HepG2 (cell line): Measurements from ENCODE around the gene PRR35. TPM values are rescaled to one million over a fixed set of nuclear protein-coding genes. Genes with fewer than 3 reads are reported as not detected.

Experiments used
- ARID4A ChIP-seq: sonication (generic); formaldehyde crosslinking; IDR thresholded peaks from 2 replicates; pipeline ENCODE4 v1.5.0; 2020; ENCODE audit warnings: mild to moderate bottlenecking, missing genetic modification reagents, borderline replicate concordance
- BCL6 ChIP-seq: IDR thresholded peaks from 2 replicates; pipeline ENCODE4 v1.6.1; 2016; ENCODE audit warnings: missing genetic modification reagents, missing compliant biosample characterization
- BRD4 ChIP-seq: sonication (generic); formaldehyde crosslinking; IDR thresholded peaks from 2 replicates; pipeline ENCODE4 v1.4.0; 2020; ENCODE audit warnings: missing genetic modification reagents
- CSRNP1 ChIP-seq: sonication (generic); formaldehyde crosslinking; IDR thresholded peaks from 2 replicates; pipeline ENCODE4 v1.8.1; 2023; ENCODE audit warnings: mild to moderate bottlenecking, missing genetic modification reagents
- NFE2 ChIP-seq: sonication (generic); formaldehyde crosslinking; IDR thresholded peaks from 2 replicates; pipeline ENCODE4 v1.4.0; 2020; ENCODE audit warnings: missing genetic modification reagents
- NONO ChIP-seq, 2 experiments: fragments of 450-650 bp in 1 of 2; sonication (generic) in 1 of 2; formaldehyde crosslinking in 1 of 2; IDR thresholded peaks in 1 of 2; conservative IDR thresholded peaks in 1 of 2; 2 replicates each; pipeline versions ENCODE4 v1.6.1 to v1.8.0; 2017 to 2022; ENCODE audit warnings: mild to moderate bottlenecking in 1 of 2, missing genetic modification reagents in 1 of 2, moderate library complexity in 1 of 2
- PAWR ChIP-seq: sonication (generic); formaldehyde crosslinking; IDR thresholded peaks from 2 replicates; pipeline ENCODE4 v1.4.0; 2020; ENCODE audit warnings: missing genetic modification reagents, mild to moderate bottlenecking, borderline replicate concordance
- RXRB ChIP-seq: IDR thresholded peaks from 2 replicates; pipeline ENCODE4 v1.6.1; 2016; ENCODE audit warnings: borderline replicate concordance, missing genetic modification reagents, missing compliant biosample characterization
- TBL1XR1 ChIP-seq: fragments of 150-350 bp; IDR thresholded peaks from 2 replicates; pipeline ENCODE4 v1.6.1; 2014; ENCODE audit warnings: borderline replicate concordance, low read length; ENCODE audit not compliant: partially characterized antibody
- TCF7L2 ChIP-seq: IDR thresholded peaks from 2 replicates; pipeline ENCODE4 v1.6.1; 2011; ENCODE audit warnings: mild to moderate bottlenecking, low read depth, low read length, moderate library complexity
- TEF ChIP-seq: sonication (generic); formaldehyde crosslinking; IDR thresholded peaks from 2 replicates; pipeline ENCODE4 v1.5.0; 2020; ENCODE audit warnings: missing genetic modification reagents
- THRA ChIP-seq: sonication (generic); formaldehyde crosslinking; IDR thresholded peaks from 2 replicates; pipeline ENCODE4 v1.4.0; 2020; ENCODE audit warnings: missing genetic modification reagents, borderline replicate concordance
- ZNF260 ChIP-seq: sonication (generic); formaldehyde crosslinking; IDR thresholded peaks from 2 replicates; pipeline ENCODE4 v1.4.0; 2020; ENCODE audit warnings: missing genetic modification reagents, low read depth, mild to moderate bottlenecking, borderline replicate concordance
- ZNF451 ChIP-seq: sonication (generic); formaldehyde crosslinking; IDR thresholded peaks from 2 replicates; pipeline ENCODE4 v1.5.0; 2020; ENCODE audit warnings: mild to moderate bottlenecking, missing genetic modification reagents
- polyA plus RNA-seq, 8 experiments: library from polyadenylated mRNA; depleted of rRNA in 3 of 8; stranded (reverse) in 7 of 8; unstranded in 1 of 8; fragments of >200 nt; fragmentation: Illumina TruSeq in 4 of 8; extraction: Trizol in 4 of 8; gene quantifications; 2 replicates each; pipeline versions ENCODE4 v1.2.1 to v1.2.3, GENCODE V29; 2011 to 2016; ENCODE audit warnings: low read depth in 4 of 8, missing spikeins in 1 of 8, mixed read lengths in 1 of 8; ENCODE audit not compliant: insufficient read depth in 1 of 8
- total RNA-seq, 5 experiments: library from RNA; depleted of rRNA; stranded (reverse); fragments of >200 nt; fragmentation: Illumina TruSeq; extraction: Trizol; gene quantifications; 2 replicates each; pipeline ENCODE4 v1.2.3, GENCODE V29; 2016; ENCODE audit warnings: low read depth in 1 of 5
- TF ChIP-seq, protein P1 (sequence below): sonication (generic); formaldehyde crosslinking; conservative IDR thresholded peaks from 2 replicates; pipeline ENCODE4 v1.5.0; 2020; ENCODE audit warnings: missing genetic modification reagents
- TF ChIP-seq, protein P2 (sequence below): sonication (generic); formaldehyde crosslinking; IDR thresholded peaks from 2 replicates; pipeline ENCODE4 v1.4.0; 2020; ENCODE audit warnings: missing genetic modification reagents

The PRR35 gene
- total and polyA plus RNA-seq, 2 of the 13 experiments (the other 11 are each of a cell fraction or from before 2014, with no cell fraction given) = 0.07 to 0.16 TPM

DNA sequence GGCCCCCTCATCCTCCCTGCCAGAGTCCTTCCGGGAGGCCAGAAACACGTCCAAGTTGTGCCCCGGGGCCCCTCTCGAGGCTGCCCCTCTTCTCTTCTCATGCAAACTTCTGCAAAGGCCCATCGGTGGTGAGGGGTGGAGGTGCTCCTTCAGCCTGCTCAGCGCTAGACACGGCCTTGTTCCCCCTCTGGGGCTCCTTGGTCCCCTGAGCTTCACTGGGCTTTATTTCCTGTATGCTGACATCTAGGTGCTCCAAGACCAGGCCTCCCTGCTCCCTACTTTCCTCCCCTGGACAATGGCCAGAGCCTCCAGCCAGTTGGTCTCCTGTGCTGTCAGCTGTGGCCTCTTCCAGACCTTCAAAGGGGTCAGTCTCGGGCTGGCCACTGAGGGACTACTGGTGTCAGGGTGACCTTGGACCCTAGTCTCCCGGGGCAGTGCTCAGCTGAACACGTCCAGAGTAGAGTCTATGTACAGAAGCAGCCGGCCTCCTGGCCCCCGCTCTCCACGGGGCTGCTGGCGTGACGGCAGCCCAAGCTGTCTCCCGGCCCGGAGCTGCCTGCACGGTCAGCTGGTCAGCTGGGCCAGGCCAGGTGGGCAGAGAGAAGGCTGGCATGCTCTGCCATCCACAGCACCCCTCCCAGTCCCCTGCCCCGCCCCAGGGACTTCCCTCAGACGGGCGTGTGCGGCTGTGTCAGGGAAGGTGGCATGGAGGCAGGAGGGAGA lies 1.7 kb upstream of the PRR35 start (continued):
- TF ChIP-seq THRA (CRISPR knock-in tag) (peak; percentile 88; the same call in 1 of the 2 replicates), ZNF451 (CRISPR knock-in tag) (no peak), NONO (IDR thresholded peaks at IDR 0.05) (no peak), NONO (CRISPR knock-in tag; conservative IDR thresholded peaks at IDR 0.05) (peak; percentile 82; the same call in 1 of the 2 replicates), TBL1XR1 (no peak), RXRB (CRISPR knock-in tag) (peak; percentile 94), NFE2 (CRISPR knock-in tag) (no peak), TCF7L2 (no peak), TEF (CRISPR knock-in tag) (no peak), BCL6 (peak; percentile 82), CSRNP1 (CRISPR knock-in tag) (0 out of 2 replicates have a peak, but pooled peaks have one; percentile 70), PAWR (CRISPR knock-in tag) (no peak), BRD4 (no peak), ZNF260 (no peak), ARID4A (CRISPR knock-in tag) (peak; percentile 95)
- TF ChIP-seq, protein P1, sequence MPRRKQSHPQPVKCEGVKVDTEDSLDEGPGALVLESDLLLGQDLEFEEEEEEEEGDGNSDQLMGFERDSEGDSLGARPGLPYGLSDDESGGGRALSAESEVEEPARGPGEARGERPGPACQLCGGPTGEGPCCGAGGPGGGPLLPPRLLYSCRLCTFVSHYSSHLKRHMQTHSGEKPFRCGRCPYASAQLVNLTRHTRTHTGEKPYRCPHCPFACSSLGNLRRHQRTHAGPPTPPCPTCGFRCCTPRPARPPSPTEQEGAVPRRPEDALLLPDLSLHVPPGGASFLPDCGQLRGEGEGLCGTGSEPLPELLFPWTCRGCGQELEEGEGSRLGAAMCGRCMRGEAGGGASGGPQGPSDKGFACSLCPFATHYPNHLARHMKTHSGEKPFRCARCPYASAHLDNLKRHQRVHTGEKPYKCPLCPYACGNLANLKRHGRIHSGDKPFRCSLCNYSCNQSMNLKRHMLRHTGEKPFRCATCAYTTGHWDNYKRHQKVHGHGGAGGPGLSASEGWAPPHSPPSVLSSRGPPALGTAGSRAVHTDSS (CRISPR knock-in tag) = no peak
- TF ChIP-seq, protein P2, sequence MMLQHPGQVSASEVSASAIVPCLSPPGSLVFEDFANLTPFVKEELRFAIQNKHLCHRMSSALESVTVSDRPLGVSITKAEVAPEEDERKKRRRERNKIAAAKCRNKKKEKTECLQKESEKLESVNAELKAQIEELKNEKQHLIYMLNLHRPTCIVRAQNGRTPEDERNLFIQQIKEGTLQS (CRISPR knock-in tag) = no peak
